NB4 (cell line): ENCODE measurements around the gene METTL24.

Experiments
- CTCF ChIP-seq: IDR thresholded peaks from one replicate; pipeline ENCODE4 v1.5.1; 2012; ENCODE audit warnings: low read depth, low read length
- MAX ChIP-seq: IDR thresholded peaks from 2 replicates; pipeline ENCODE4 v1.6.1; 2011; ENCODE audit warnings: low read depth, low read length
- MYC ChIP-seq: IDR thresholded peaks from 2 replicates; pipeline ENCODE4 v1.6.1; 2011; ENCODE audit warnings: low read depth, low read length

GRCh38 chr6:110246900-110247546 is 111.1 kb downstream of the METTL24 start:
- TF ChIP-seq MYC: no peak
- TF ChIP-seq CTCF: no peak
- no peak for TF ChIP-seq MAX
